A375 (cell line): ENCODE results near the gene CXorf49B. TPM values are rescaled to one million over a fixed set of nuclear protein-coding genes. Genes with fewer than 3 reads are reported as not detected.

Experiments
- small RNA-seq: library from RNA; depleted of rRNA; stranded (forward); fragments of <200 nt; gene quantifications from one replicate; pipeline ENCODE3, GENCODE V24; 2014
- total RNA-seq: library from RNA; depleted of rRNA; stranded (reverse); fragments of >200 nt; shearing (Covaris generic); gene quantifications from 2 replicates; pipeline ENCODE4 v1.2.3, GENCODE V29; 2014; rRNA removed

CXorf49B gene
- not detected in 2 replicates for total RNA-seq

DNA sequence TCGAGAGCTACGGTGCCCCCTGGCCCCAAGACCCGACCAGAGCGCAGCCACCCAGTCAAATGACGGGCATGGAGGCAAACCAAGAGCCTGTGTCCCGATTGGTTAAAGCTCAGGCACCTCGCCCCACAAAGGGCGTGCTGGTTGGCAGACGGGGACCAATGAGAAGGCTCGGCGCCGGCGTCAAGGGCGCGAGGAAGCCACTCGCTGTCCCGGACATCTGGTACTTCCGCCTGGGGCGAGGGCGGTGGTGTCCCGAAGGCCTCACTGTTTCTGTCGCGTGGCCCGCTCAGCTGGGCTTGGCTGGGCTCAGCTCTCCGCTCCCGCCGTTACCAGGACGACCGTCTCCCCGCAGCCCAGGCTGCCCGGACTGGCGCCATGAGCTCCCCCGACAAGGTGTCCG is at the start of gene CXorf49B:
TSS of gene CXorf49B (plus strand) at position 301 of the 400 bp plus-strand sequence. CDS start at position 376, 75 bp downstream.

DNA sequence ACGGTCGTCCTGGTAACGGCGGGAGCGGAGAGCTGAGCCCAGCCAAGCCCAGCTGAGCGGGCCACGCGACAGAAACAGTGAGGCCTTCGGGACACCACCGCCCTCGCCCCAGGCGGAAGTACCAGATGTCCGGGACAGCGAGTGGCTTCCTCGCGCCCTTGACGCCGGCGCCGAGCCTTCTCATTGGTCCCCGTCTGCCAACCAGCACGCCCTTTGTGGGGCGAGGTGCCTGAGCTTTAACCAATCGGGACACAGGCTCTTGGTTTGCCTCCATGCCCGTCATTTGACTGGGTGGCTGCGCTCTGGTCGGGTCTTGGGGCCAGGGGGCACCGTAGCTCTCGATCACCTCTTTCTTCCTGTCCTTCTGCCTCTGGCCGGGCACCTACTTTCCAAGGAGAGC is 45.0 kb upstream of the CXorf49B start, which contains the start of gene CXorf49:
TSS of gene CXorf49 (minus strand) at position 101 of the 400 bp plus-strand sequence. CDS start 134 bp downstream, outside the sequence.

Small RNA genes within 50 kb of the gene (small RNA-seq; reads per million reads assigned to genes)
- not detected for gene BX276092.1
- gene BX276092.6: not detected
- not detected for gene BX276092.8

Other genes with a start within 250 kb of the CXorf49B start
- 158 and 176 TPM in 2 replicates for gene OGT, start 230.2 kb upstream of the CXorf49B start, total RNA-seq
- 0.53 and 0.83 TPM in 2 replicates for gene GCNA, start 184.9 kb upstream of the CXorf49B start, total RNA-seq
- gene CXCR3, start 144.8 kb upstream of the CXorf49B start, total RNA-seq: not detected in 2 replicates
- gene CXorf49, start 45.1 kb upstream of the CXorf49B start, total RNA-seq: not detected in 2 replicates
- not detected in 2 replicates for gene NHSL2, start 147.5 kb downstream of the CXorf49B start, total RNA-seq